Measurements from ENCODE around the gene FASLG. TPM values are rescaled to one million over a fixed set of nuclear protein-coding genes. Genes with fewer than 3 reads are reported as not detected.

Gene FASLG
- total RNA-seq, 4 donors from 2014 or later, result not detected

DNA sequence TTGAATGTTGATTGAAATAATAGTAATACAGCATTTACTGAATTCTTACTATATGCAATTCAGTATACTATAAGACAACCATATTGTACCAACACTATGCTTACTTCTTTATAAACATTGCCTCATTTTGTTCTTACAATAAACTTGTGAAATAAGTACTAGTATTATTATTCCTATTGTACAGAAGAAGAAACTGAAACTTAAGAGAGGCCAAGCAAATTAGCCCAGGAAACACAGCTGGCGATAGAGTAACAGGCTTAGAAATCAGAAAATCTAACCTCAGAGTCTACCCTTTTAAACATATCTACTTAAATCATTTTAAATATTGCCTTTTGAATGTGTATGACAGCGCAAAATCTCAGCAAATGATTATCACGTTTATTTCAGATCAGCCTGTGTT is 41.7 kb downstream of the FASLG start:
- TF ChIP-seq, protein P1, sequence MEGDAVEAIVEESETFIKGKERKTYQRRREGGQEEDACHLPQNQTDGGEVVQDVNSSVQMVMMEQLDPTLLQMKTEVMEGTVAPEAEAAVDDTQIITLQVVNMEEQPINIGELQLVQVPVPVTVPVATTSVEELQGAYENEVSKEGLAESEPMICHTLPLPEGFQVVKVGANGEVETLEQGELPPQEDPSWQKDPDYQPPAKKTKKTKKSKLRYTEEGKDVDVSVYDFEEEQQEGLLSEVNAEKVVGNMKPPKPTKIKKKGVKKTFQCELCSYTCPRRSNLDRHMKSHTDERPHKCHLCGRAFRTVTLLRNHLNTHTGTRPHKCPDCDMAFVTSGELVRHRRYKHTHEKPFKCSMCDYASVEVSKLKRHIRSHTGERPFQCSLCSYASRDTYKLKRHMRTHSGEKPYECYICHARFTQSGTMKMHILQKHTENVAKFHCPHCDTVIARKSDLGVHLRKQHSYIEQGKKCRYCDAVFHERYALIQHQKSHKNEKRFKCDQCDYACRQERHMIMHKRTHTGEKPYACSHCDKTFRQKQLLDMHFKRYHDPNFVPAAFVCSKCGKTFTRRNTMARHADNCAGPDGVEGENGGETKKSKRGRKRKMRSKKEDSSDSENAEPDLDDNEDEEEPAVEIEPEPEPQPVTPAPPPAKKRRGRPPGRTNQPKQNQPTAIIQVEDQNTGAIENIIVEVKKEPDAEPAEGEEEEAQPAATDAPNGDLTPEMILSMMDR (IDR thresholded peaks at IDR 0.05; ENCODE audit: low read depth), result no peak

DNA sequence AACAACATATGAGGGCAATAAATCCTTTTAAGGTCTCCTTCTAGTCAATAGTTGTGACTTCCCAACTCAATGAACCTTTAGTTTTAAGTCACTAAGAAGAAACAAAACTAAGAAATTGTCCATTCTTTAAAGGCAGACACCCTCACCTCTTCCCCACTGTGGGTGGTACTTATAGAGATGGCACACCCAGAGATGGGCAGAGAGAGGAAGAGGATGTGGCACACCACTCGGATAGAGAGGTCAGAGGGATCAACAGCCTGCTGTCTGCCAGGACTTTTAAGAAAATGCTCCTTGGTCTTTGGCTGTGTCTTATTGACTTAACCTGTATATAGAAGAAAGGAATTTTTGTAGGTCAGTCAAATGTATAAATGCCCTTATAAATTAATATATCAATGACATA is 45.1 kb downstream of the FASLG start:
- TF ChIP-seq, protein P1 (IDR thresholded peaks at IDR 0.05; ENCODE audit: low read depth), result no peak

DNA sequence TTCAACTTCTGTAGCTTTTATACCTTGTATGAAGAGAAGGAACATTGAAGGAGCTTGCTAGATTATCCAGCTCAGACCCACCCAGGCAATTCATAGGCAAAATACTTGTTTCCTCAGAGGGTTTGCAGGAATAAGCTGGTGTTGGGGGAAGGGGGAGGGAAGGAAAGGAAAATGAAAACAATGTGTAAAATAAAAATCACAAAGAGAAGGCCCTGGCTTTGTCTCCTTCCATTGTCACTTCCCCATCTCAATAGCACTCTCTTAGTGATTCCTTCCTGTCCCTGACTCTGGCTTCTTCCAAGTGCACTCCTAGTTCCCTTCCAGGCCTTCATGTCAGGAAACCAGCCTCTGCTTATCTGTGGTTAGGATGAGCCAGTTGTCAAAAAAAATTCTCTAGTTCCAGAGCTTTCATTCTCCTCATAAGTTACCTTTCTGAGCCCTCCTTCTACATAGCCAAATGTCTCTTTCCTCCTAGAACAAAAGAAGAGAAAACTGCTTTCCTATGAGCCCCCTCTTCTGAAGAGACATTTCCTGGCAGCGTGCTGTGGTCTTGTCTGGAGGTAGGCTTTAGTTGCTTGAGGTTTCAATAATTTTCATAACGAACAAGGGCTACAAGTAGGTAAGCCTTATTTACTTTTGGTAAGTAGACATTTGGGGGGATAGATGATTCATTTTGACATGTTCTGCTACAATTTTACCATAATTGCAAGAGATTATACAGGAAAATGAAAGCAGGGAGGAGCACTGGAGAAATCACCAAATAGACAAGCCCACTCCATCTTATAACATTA is 45.7 kb downstream of the FASLG start:
- TF ChIP-seq, protein P1 (IDR thresholded peaks at IDR 0.05; ENCODE audit: low read depth), result no peak

DNA sequence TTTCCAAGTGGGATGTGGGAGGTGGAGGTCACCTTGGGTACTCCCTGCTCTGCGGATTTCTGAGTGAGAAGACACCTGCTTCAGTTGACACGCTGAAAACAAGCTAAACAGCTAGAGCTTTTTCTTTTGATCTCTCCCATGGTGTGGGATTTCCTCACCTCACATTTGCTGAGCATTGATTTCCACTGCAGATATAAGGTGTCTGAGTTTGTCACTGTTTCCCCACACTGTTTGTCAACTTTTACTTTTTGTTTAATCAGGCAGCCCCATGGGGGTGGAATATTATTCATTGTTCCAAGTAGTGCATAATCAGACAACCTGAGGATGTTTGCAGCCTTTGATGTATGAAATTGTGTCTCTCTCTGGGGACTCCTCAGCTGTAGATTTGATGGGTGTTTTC is 49.5 kb downstream of the FASLG start:
- TF ChIP-seq, protein P1 (IDR thresholded peaks at IDR 0.05; ENCODE audit: low read depth), result no peak

DNA sequence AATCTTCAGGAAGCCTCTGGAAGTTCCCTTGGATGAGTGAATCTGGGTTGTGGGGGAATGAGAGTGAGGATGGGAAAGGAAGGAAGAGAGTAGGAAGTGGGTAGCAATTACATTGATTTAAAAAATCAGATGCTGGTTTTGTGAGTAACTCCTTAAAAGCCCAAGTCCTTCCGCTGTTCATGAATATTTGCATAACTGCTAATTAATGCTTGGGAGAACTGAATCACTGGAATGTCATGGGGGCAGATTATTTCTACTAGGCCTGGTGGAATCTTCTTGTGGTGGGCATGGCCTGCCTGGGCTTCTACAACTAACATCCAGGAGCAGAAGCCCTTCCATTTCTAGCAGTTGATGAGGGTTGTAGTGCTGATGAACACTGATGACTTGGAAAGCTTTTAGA is 52.7 kb downstream of the FASLG start:
- TF ChIP-seq, protein P1 (IDR thresholded peaks at IDR 0.05; ENCODE audit: low read depth), result no peak

DNA sequence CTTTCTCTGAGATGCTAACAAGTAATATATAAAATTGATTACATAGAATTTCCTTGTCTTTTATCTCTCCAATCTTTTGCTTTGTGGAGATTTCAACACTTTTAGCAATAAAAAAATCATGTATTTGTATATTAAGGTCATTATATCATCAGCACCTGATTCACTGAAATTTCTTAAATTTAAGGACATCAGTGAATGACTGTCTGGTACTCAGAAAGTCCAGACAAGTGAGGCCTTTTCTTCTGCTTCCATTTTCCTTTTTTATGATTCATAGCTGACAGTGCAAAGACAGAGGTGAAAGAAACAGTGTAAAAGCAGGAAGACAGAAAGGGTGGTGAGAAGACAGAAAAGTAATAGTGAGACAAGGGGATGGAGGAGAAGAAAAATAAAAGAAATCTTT is 54.6 kb downstream of the FASLG start:
- TF ChIP-seq, protein P1 (IDR thresholded peaks at IDR 0.05; ENCODE audit: low read depth), result no peak

Small RNA genes within 50 kb of the gene (small RNA-seq; reads per million reads assigned to genes)
- not detected for gene RNU6-693P

Other genes starting within 250 kb of the FASLG start
- gene C1orf105, start 238.4 kb upstream of the FASLG start, total RNA-seq, result not detected
- 10 to 100 TPM; 16.6 to 25.1 (median 21.2) TPM for gene PIGC, start 215.0 kb upstream of the FASLG start, total RNA-seq
- 10 to 100 TPM; 26.9 to 35.9 (median 32.8) TPM for gene SUCO, start 126.0 kb upstream of the FASLG start, total RNA-seq